ENCODE results near the gene CAPZB. TPM values are rescaled to one million over a fixed set of nuclear protein-coding genes. Genes with fewer than 3 reads are reported as not detected.

The CAPZB gene
- total RNA-seq, 1 experiment from 2014 or later, result 198 TPM

GRCh38 chr1:19495799-19496526, 10.6 kb upstream of the CAPZB start:
- no peak for TF ChIP-seq CTCF (IDR thresholded peaks at IDR 0.05; ENCODE audit: unreplicated experiment)
- no peak for DNase-seq
- CTCF ChIA-PET, result no interaction called here
- Mint-ChIP-seq H3K4me3 (ENCODE audit: low read depth, unreplicated experiment) (no peak overlapping the region), H3K4me1 (ENCODE audit: low read depth, unreplicated experiment) (no peaks in the 10 kb centered on the region), H3K36me3 (ENCODE audit: insufficient read depth, unreplicated experiment) (no peaks in the 10 kb centered on the region), H3K27ac (ENCODE audit: unreplicated experiment) (no peak overlapping the region), H3K27me3 (ENCODE audit: unreplicated experiment) (peaks cover 30% of the 10 kb centered on the region), H3K9me3 (ENCODE audit: low read depth, unreplicated experiment) (no peaks in the 10 kb centered on the region)
- intact Hi-C loops (cut with micrococcal nuclease; ENCODE audit: unreplicated experiment), result no loop called here
- BruUV-seq (replicated peaks), result no TSS peak

GRCh38 chr1:19495000-19495656, 9.8 kb upstream of the CAPZB start:
- no peak overlapping the region for H3K4me3 Mint-ChIP-seq (ENCODE audit: low read depth, unreplicated experiment)
- BruUV-seq (replicated peaks), result no TSS peak
- H3K27me3 Mint-ChIP-seq (ENCODE audit: unreplicated experiment), result peaks cover 30% of the 10 kb centered on the region
- DNase-seq, result no peak
- H3K4me1 Mint-ChIP-seq (ENCODE audit: low read depth, unreplicated experiment), result no peaks in the 10 kb centered on the region
- H3K36me3 Mint-ChIP-seq (ENCODE audit: insufficient read depth, unreplicated experiment), result no peaks in the 10 kb centered on the region
- intact Hi-C loops (cut with micrococcal nuclease; ENCODE audit: unreplicated experiment), result no loop called here
- CTCF ChIA-PET, result no interaction called here
- no peaks in the 10 kb centered on the region for H3K9me3 Mint-ChIP-seq (ENCODE audit: low read depth, unreplicated experiment)
- no peak for TF ChIP-seq CTCF (IDR thresholded peaks at IDR 0.05; ENCODE audit: unreplicated experiment)
- H3K27ac Mint-ChIP-seq (ENCODE audit: unreplicated experiment), result no peak overlapping the region

GRCh38 chr1:19493547-19493946, 8.2 kb upstream of the CAPZB start:
- H3K4me1 Mint-ChIP-seq (ENCODE audit: low read depth, unreplicated experiment), result no peaks in the 10 kb centered on the region
- no peak for TF ChIP-seq CTCF (IDR thresholded peaks at IDR 0.05; ENCODE audit: unreplicated experiment)
- H3K4me3 Mint-ChIP-seq (ENCODE audit: low read depth, unreplicated experiment), result no peak overlapping the region
- no TSS peak for BruUV-seq (replicated peaks)
- no peaks in the 10 kb centered on the region for H3K9me3 Mint-ChIP-seq (ENCODE audit: low read depth, unreplicated experiment)
- H3K36me3 Mint-ChIP-seq (ENCODE audit: insufficient read depth, unreplicated experiment), result no peaks in the 10 kb centered on the region
- no peak overlapping the region for H3K27ac Mint-ChIP-seq (ENCODE audit: unreplicated experiment)
- intact Hi-C loops (cut with micrococcal nuclease; ENCODE audit: unreplicated experiment), result no loop called here
- H3K27me3 Mint-ChIP-seq (ENCODE audit: unreplicated experiment), result peaks cover 30% of the 10 kb centered on the region
- CTCF ChIA-PET, result interaction anchor here (0.6 kb wide), 1 partner anchor 765 kb away, joined by 3 read pairs; no protein-coding TSS in a partner anchor
- no peak for DNase-seq

- no peak for TF ChIP-seq CTCF (IDR thresholded peaks at IDR 0.05; ENCODE audit: unreplicated experiment)
- Mint-ChIP-seq H3K27ac (ENCODE audit: unreplicated experiment) (no peak overlapping the region), H3K4me1 (ENCODE audit: low read depth, unreplicated experiment) (peaks cover 17% of the 10 kb centered on the region), H3K27me3 (ENCODE audit: unreplicated experiment) (peaks cover 19% of the 10 kb centered on the region), H3K9me3 (ENCODE audit: low read depth, unreplicated experiment) (no peaks in the 10 kb centered on the region), H3K36me3 (ENCODE audit: insufficient read depth, unreplicated experiment) (peaks cover 13% of the 10 kb centered on the region), H3K4me3 (ENCODE audit: low read depth, unreplicated experiment) (no peak overlapping the region)
- intact Hi-C loops (cut with micrococcal nuclease; ENCODE audit: unreplicated experiment), result loop anchor here (5.0 kb wide), 1 partner anchor 157 kb away; no protein-coding TSS in a partner anchor
- DNase-seq, result no peak
- CTCF ChIA-PET, result no interaction called here
- no TSS peak for BruUV-seq (replicated peaks)
These were observed 4.7 kb upstream of the CAPZB start for GRCh38 chr1:19489996-19490395.
